ENCODE data around the gene DOCK2. TPM values are rescaled to one million over a fixed set of nuclear protein-coding genes. Genes with fewer than 3 reads are reported as not detected.

Gene DOCK2
- polyA plus RNA-seq, 1 of the 3 experiments (the other 2 are of a cell fraction): 3.8 TPM

GRCh38 chr5:169908864-169909263 is 271.8 kb downstream of the DOCK2 start (continued):
- no peak for TF ChIP-seq FOSL2 (IDR thresholded peaks at IDR 0.05; ENCODE audit: borderline replicate concordance, low read depth)
- no peak for TF ChIP-seq RXRA (IDR thresholded peaks at IDR 0.05; ENCODE audit: borderline replicate concordance, low read depth)
- no peak for TF ChIP-seq TEAD4 (IDR thresholded peaks at IDR 0.05; ENCODE audit: borderline replicate concordance, insufficient read depth)

GRCh38 chr5:169909945-169910344 is 272.9 kb downstream of the DOCK2 start:
- no peak overlapping the region for H2AFZ ChIP-seq (ENCODE audit: low read depth)
- H3K27me3 ChIP-seq (ENCODE audit: insufficient read depth): no peaks in the 10 kb centered on the region
- no peak overlapping the region for H3K27ac ChIP-seq (ENCODE audit: low read depth in 2 of 2, low read length in 1 of 2)
- no peaks in the 10 kb centered on the region for H3F3A ChIP-seq (replicated peaks; ENCODE audit: insufficient read depth)
- CTCF ChIA-PET: interaction anchor here (3.3 kb wide), 1 partner anchor 70 kb away, joined by 13 read pairs; the partner anchor contains the start of gene INSYN2B
- POLR2A ChIA-PET: no interaction called here
- H4K20me1 ChIP-seq (ENCODE audit: insufficient read depth): no peaks in the 10 kb centered on the region
- no peak for DNase-seq
- 96% methylated on average over 3 of the region's 3 CpGs for WGBS (ENCODE audit: low lambda C conversion rate)
- H3K9me2 ChIP-seq: no peaks in the 10 kb centered on the region
- TF ChIP-seq CTCF (IDR thresholded peaks at IDR 0.05) (no peak), FOXM1 (IDR thresholded peaks at IDR 0.05; ENCODE audit: low read depth) (no peak), JUND (IDR thresholded peaks at IDR 0.05) (no peak), USF2 (IDR thresholded peaks at IDR 0.05; ENCODE audit: borderline replicate concordance, low read depth, low read length) (no peak), IRF3 (IDR thresholded peaks at IDR 0.05; ENCODE audit: low read depth, low read length) (no peak), CHD2 (IDR thresholded peaks at IDR 0.05; ENCODE audit: low read length, partially characterized antibody) (no peak), TCF12 (IDR thresholded peaks at IDR 0.05) (no peak), SMC3 (IDR thresholded peaks at IDR 0.05; ENCODE audit: low read depth, low read length) (no peak), MEF2A (IDR thresholded peaks at IDR 0.05; ENCODE audit: borderline replicate concordance, low read depth) (no peak), GABPA (IDR thresholded peaks at IDR 0.05; ENCODE audit: low read depth) (no peak), RAD21 (IDR thresholded peaks at IDR 0.05; ENCODE audit: low read length) (no peak)
- no peaks in the 10 kb centered on the region for H3K36me3 ChIP-seq (replicated peaks in 1 of 2; ENCODE audit: control insufficient read depth in 1 of 2, insufficient read depth in 2 of 2, low read length in 1 of 2)
- no peak overlapping the region for H3K4me3 ChIP-seq (ENCODE audit: low read depth in 2 of 2, low read length in 1 of 2)
- no peaks in the 10 kb centered on the region for H3K9me3 ChIP-seq
- no peak overlapping the region for H3K9ac ChIP-seq
- H3K79me2 ChIP-seq (ENCODE audit: insufficient read depth): peaks cover 14% of the 10 kb centered on the region
- H3K4me2 ChIP-seq: no peak overlapping the region
- peaks cover 0 to 8% of the 10 kb centered on the region in 2 experiments; a peak in 2 of 4 replicates for H3K4me1 ChIP-seq (ENCODE audit: control insufficient read depth in 1 of 2, insufficient read depth in 2 of 2, low read depth in 1 of 2, low read length in 1 of 2)

Measured in SK-N-SH (cell line).